Heart left ventricle (tissue), 13 donors: ENCODE measurements around the gene CPE.

Source experiments
- CTCF ChIP-seq, 12 donors: fragments of 200-600 bp; sonication (generic) in 4 of 12; IDR thresholded peaks; one replicate each; pipeline versions ENCODE4 v1.5.0 to v1.8.0; 2018 to 2022; ENCODE audit warnings: antibody characterized with exemption in 12 of 12, mild to moderate bottlenecking in 5 of 12
- POLR2A ChIP-seq, 2 donors: fragments of 450-650 bp; IDR thresholded peaks; one replicate each; pipeline ENCODE4 v1.6.1; 2017; ENCODE audit warnings: antibody characterized with exemption in 2 of 2, mild to moderate bottlenecking in 2 of 2, moderate library complexity in 2 of 2
- donor health status: ischemic (EF 13 %, LVEDD 7.1; RV severe dilation, severe dysfunction).
- donor health status: DM: no; HTN: yes; CAD: no.
- donor health status: DM: no; HTN: no; CAD: no.
- donor health status: ischemic (EF 25% LVEDD 6.9; RV normal size, moderate dysfunction).
- donor health status: ischemic (EF 25% LVEDD 5.7; RV mildly dilated, moderate dysfunction).
- donor health status: ischemic (EF 35%, LVEDD 5.7; RV mildly dilated, moderate dysfunction).
- donor health status: nonischemic (EF 11% LVEDD 7.7; RV severe dilation, severe dysfunction).
- donor health status: DM: yes; HTN: yes; CAD: no.
- donor health status: PGD.
- donor health status: ischemic (EF 29% LVEDD 5.4; RV normal size, mild dysfunction).
- donor health status: nonischemic (EF 23%, LVEDD 6.1; RV moderate dilation, normal function).

GRCh38 chr4:165512424-165512823 is 133.6 kb downstream of the CPE start:
- TF ChIP-seq CTCF (IDR thresholded peaks at IDR 0.05) (no peak), POLR2A (IDR thresholded peaks at IDR 0.05) (no peak)
